HUES6 (cell line): Measurements from ENCODE around the gene PLXDC2.
A peak's percentile ranks its signal among the peaks of the same experiment; 100 is the strongest.

Source experiments
- H3K27ac ChIP-seq: 2 replicates; pipeline ENCODE4 v1.7.0; 2013; ENCODE audit warnings: low read depth, mild to moderate bottlenecking, low read length, inconsistent platforms
- H3K27me3 ChIP-seq: 2 replicates; pipeline ENCODE4 v1.6.1; 2013; ENCODE audit warnings: low read length; ENCODE audit not compliant: control insufficient read depth, insufficient read depth
- H3K36me3 ChIP-seq: 2 replicates; pipeline ENCODE4 v1.6.1; 2013; ENCODE audit warnings: low read length; ENCODE audit not compliant: control insufficient read depth, insufficient read depth
- H3K4me1 ChIP-seq: 2 replicates; pipeline ENCODE4 v1.6.1; 2013; ENCODE audit warnings: low read length; ENCODE audit not compliant: control insufficient read depth, insufficient read depth
- H3K4me3 ChIP-seq: 2 replicates; pipeline ENCODE4 v1.5.1; 2013; ENCODE audit warnings: low read depth, low read length
- H3K9ac ChIP-seq: one replicate; pipeline ENCODE4 v1.6.1; 2013; ENCODE audit warnings: mild to moderate bottlenecking, low read length
- H3K9me3 ChIP-seq: 2 replicates; pipeline ENCODE4 v1.6.1; 2013; ENCODE audit warnings: low read depth, low read length; ENCODE audit not compliant: control insufficient read depth, insufficient read depth

The PLXDC2 gene

DNA sequence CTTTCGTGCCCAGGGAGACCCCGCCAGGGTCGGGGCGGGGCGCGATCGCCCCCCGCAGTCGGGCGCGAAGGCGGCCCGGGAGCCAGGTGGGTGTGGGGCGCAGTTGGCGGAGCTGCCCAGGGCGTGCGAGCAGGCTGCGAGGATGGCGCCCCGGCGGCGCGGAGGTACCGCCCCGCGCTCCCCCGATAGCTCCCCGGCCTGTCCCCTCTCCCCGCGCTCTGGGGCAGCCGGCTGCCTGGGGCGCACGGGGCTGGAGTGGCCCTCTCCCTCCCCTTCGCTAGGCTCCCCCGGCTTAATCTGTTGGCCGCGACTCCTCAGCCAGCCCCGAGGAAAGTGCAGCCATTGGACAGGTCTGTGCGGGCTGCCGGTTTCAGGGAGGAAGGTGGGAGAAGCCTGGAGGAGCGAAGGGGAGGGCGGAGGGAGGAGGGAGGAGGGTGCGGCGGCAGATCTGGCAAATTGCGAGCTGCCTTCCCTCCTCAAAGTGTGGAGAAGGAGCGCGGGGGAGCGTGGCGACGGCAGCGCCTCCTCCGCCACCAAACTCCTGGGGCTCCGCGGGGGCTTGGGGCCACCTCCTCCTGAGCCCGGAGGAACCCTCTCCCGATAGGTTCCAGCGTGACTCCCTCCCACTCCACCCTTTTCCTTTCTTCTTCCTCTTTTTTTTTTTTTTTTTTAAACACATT is 361 bp upstream of the PLXDC2 start:
- Histone ChIP-seq H3K4me3 (peak overlapping the region; percentile 95), H3K9ac (peak overlapping the region; percentile 86), H3K27me3 (peaks cover 6% of the 10 kb centered on the region), H3K4me1 (peaks cover 14% of the 10 kb centered on the region), H3K36me3 (no peaks in the 10 kb centered on the region), H3K27ac (peak overlapping the region; percentile 76; the same call in 1 of the 2 replicates), H3K9me3 (no peaks in the 10 kb centered on the region)

DNA sequence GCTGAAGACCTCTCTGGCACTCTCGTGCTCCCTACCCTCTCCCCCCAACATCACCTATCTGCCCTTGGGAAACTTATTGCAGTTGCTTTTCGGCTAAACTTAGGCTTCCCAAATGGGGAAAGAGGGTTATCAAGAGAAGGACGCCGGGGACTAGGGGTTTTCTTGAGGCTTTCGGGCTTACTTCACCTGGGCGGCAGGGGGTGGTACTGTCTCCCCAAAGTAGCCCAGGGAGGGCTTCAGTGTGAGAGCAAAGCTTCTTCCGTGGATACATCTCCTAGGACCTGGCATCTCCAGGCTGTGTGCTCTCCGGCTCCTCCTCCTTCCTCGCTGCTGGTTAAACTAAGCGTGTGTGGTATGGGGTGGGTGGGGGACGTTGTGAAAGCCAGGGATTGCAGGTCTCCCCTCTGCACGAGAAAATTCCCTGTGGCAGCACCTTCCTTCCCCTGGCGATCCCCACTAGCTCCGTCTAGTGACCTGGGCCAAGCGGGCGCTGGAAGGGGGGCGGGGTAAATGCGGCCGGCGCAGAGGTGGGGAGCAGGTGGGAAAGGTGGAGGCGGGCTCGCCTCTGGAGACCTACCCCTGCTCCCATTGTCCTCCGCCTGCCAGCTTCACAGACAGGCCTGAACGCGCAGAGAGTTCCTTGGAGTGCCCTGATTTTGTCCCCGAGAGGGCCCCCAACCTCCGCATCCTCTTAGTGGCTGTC is 1.1 kb downstream of the PLXDC2 start:
- 0 out of 2 replicates have a peak overlapping the region, but pooled peaks have one; percentile 76 for H3K27ac ChIP-seq
- H3K9ac ChIP-seq, result peak overlapping the region; percentile 86
- no peaks in the 10 kb centered on the region for H3K36me3 ChIP-seq
- peaks cover 14% of the 10 kb centered on the region for H3K4me1 ChIP-seq
- no peaks in the 10 kb centered on the region for H3K9me3 ChIP-seq
- H3K27me3 ChIP-seq, result peaks cover 6% of the 10 kb centered on the region
- H3K4me3 ChIP-seq, result peak overlapping the region; percentile 95

DNA sequence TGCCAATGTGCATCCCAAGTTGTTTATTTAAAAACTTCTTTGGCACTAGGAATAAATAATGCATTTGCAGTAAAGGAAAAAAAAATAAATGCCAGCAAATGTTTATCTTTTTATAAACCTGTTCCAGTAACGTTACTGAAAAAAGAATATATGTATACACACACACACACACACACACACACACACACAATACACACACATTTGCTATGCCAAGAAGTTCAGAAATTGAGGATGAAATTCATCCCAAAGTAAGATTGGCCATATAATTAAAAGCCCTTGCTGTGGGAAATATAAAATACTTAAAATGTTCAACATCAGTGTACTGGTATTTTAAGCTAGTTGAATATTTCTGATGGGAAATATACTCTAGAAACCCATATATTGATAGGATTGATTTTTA is 2.6 kb downstream of the PLXDC2 start:
- Histone ChIP-seq H3K27me3 (peaks cover 6% of the 10 kb centered on the region), H3K4me1 (peaks cover 14% of the 10 kb centered on the region), H3K9me3 (no peaks in the 10 kb centered on the region), H3K36me3 (no peaks in the 10 kb centered on the region), H3K4me3 (peak overlapping the region; percentile 95), H3K9ac (no peak overlapping the region), H3K27ac (no peak overlapping the region)

DNA sequence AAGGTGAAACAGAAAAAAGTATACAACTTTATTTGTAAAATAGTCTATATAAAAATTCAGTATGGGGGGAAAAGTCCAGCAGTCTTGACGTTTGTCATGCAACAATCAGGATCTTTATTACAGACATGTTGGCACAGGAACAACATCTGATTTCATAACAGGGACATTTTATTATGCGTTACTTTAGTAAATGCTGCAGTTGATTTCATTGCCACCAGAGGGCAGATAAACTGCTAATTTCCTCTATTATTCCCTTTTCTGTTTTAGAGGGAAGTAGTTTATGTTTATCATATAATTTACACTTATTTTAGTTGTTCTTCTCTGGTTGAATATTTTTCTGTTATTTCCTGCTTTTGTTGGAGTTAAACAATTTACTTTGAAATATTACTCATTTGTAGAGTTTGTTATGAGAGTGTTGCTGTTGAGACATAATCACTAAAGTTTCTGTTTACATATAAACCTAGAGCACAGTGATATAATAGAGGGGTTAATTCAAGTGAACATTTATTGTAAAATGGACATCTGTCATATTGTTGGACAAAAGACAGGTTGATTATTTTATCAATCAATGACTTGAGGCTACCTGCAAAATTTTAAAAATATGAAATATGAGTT is 3.3 kb downstream of the PLXDC2 start:
- H3K27ac ChIP-seq, result no peak overlapping the region
- no peak overlapping the region for H3K9ac ChIP-seq
- H3K27me3 ChIP-seq, result peaks cover 4% of the 10 kb centered on the region
- no peaks in the 10 kb centered on the region for H3K36me3 ChIP-seq
- H3K9me3 ChIP-seq, result no peaks in the 10 kb centered on the region
- peak overlapping the region; percentile 95; the same call in 1 of the 2 replicates for H3K4me3 ChIP-seq
- peaks cover 14% of the 10 kb centered on the region for H3K4me1 ChIP-seq

DNA sequence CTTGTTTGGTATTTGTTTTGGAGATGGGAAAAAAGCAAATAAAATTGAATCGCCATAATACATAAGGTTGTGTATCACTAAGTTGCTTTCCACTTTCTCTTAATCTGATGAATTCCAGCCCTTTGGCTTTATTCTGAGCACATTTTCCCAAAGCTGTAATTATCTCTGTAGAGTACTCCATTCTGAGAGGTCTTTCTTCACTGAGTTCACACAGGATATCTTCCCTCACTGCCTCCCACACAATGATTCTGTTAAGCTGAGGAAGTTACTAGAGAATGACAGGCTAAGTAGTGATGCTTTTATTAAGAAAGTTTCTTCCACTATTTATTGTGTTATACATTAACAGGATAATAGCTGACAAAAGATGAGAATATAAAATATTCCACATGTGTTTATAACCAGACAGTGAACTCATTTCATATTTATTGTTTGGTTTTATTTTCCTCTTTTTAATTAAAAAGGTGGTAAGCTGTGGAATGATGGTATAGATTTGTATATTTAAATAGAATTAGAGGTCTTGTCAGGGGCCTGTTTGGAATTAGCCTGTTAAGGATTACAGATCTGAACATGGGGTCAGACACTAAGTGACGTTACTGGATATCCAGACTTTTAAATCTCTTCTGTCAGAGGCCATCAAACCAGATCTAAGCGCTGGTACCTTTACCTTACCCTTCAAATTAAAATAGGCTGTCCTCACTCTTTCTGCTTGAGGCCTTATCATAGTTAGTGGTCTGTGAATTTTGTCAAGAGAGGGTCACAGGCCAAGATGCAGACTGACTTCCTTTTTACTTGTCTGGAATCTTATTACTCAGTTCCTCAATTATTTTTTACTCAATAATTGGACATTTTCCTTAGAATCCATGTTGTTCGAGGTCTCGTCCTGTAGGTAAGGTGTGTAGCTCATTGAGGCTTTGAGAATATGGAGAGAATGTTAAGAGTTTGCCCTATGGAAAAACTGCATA is 8.4 kb downstream of the PLXDC2 start:
- no peaks in the 10 kb centered on the region for H3K27me3 ChIP-seq
- H3K4me3 ChIP-seq, result no peak overlapping the region
- H3K27ac ChIP-seq, result no peak overlapping the region; the same call in 1 of the 2 replicates
- no peaks in the 10 kb centered on the region for H3K36me3 ChIP-seq
- H3K9ac ChIP-seq, result no peak overlapping the region
- H3K4me1 ChIP-seq, result peaks cover 21% of the 10 kb centered on the region
- H3K9me3 ChIP-seq, result no peaks in the 10 kb centered on the region

DNA sequence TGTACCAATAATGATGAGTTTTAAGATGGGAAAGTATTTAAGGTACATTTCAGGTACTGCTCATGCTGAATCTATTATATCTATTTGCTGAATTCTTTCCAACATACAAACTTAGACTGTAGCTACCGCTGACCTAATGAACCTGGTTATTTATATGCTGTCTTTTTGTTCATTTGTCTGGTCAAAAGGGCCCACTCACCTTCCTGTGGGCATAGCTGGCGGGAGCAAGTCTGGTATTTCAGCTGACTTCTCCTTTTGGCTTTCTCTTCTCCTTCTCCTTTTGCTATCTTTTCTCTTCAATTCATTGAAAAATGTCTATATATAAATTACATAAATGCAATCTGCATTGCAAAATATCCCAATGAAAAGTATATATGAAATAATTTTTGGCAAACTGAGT is 9.5 kb downstream of the PLXDC2 start:
- Histone ChIP-seq H3K36me3 (no peaks in the 10 kb centered on the region), H3K9ac (no peak overlapping the region), H3K9me3 (no peaks in the 10 kb centered on the region), H3K4me3 (no peak overlapping the region), H3K27me3 (no peaks in the 10 kb centered on the region), H3K4me1 (peaks cover 21% of the 10 kb centered on the region), H3K27ac (no peak overlapping the region)

DNA sequence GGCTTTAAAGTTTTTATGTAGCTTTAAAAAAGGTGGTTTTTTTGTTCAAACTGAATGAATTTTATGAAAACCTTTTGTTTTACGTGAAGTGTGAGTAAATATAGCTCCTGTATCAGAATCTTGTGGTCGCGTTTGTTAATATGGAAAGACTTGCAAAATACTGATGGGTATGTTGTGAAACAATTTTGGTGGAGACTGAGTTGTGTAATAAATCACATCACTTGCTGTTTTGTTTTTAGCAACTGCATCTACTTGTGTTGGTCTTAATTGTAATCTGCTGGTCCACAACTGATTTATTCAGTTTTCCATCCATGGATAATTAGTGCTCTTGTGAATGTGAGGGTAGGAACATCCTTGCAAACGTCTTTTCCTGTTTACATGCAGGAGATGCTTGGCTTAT is 10.5 kb downstream of the PLXDC2 start:
- H3K27ac ChIP-seq, result no peak overlapping the region
- no peaks in the 10 kb centered on the region for H3K27me3 ChIP-seq
- H3K9me3 ChIP-seq, result 0 out of 2 replicates have a peak, but pooled peaks cover 4% of the 10 kb centered on the region
- H3K9ac ChIP-seq, result no peak overlapping the region
- peaks cover 21% of the 10 kb centered on the region for H3K4me1 ChIP-seq
- no peaks in the 10 kb centered on the region for H3K36me3 ChIP-seq
- no peak overlapping the region for H3K4me3 ChIP-seq

DNA sequence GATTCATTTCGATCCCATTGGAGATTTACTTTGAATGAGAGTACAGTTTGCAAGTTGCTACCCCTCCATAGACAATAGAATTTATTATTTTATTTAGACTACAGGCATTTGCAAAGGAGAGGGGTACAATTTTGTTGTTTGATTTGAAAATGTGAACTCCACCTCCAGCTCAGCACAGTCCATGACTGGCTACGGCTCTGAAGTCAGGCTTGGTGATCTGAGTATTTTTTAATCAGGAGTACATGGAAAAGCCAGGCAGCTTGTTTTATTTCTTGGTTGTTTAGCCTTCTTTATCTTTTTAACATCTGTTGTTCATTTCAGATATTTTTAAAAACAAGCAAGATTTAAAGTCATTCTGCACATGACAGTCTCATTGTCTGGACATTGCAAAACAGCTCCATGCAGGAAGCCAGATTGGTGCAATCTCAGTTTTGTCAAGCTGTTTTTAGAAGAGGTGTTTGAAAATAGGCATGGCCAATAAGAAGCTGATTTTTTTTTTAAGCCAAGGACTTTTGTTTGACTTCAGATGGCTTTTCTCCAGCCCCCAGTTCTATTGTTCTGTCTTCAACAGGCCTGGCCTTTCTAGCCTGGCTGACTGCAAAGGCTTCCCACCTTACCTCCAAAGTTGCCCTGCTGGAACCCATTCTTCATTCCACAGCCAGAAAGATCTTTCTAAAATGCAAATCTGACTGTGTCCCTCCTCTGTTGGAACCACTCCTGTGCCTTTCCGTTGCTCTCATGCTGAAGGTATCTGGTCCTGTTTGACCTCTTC is 12.2 kb downstream of the PLXDC2 start:
- peaks cover 31% of the 10 kb centered on the region for H3K4me1 ChIP-seq
- 0 out of 2 replicates have a peak, but pooled peaks cover 5% of the 10 kb centered on the region for H3K9me3 ChIP-seq
- H3K27ac ChIP-seq, result 0 out of 2 replicates have a peak overlapping the region, but pooled peaks have one; percentile 68
- no peak overlapping the region for H3K4me3 ChIP-seq
- H3K27me3 ChIP-seq, result no peaks in the 10 kb centered on the region
- no peaks in the 10 kb centered on the region for H3K36me3 ChIP-seq
- no peak overlapping the region for H3K9ac ChIP-seq

DNA sequence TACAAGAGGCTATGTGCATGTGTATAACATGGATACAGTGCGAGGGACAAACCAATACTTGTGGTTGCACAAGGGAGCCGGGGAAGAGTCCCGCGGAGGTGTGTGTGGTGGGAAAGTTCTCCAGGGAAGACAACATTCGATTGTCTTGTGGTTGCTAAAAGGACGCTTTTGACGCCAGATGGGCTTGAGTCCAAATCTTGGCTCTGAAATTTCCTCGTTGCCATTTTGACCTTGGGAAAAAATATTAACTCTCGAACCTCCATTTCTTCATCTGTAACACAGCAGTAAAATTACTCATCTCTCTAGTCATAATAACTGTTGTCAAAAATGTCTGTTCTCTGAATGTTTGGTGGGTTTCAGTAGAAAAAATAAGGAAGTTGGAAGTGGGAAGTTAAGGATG is 16.5 kb downstream of the PLXDC2 start:
- no peak overlapping the region for H3K27ac ChIP-seq
- H3K9me3 ChIP-seq, result 0 out of 2 replicates have a peak, but pooled peaks cover 5% of the 10 kb centered on the region
- no peaks in the 10 kb centered on the region for H3K27me3 ChIP-seq
- no peak overlapping the region for H3K4me3 ChIP-seq
- peaks cover 52% of the 10 kb centered on the region for H3K4me1 ChIP-seq
- H3K9ac ChIP-seq, result no peak overlapping the region
- no peaks in the 10 kb centered on the region for H3K36me3 ChIP-seq
